Activated CD8-positive, alpha-beta memory T cell treated with anti-CD3 and anti-CD28 coated beads, Interleukin-2, amount 50 U/mL, for 1 hour (primary cell): ENCODE measurements around the gene DIP2C.
"Not testable (repeated sequence)": the region's sequence is repeated elsewhere in the genome, so short reads cannot be mapped to it uniquely, and the experiment has no call there.

Experiments used
- DNase-seq: peaks from one replicate; pipeline ENCODE4 v3.0.0-alpha.2; 2020; ENCODE audit errors: extremely low read depth

The DIP2C gene

DNA sequence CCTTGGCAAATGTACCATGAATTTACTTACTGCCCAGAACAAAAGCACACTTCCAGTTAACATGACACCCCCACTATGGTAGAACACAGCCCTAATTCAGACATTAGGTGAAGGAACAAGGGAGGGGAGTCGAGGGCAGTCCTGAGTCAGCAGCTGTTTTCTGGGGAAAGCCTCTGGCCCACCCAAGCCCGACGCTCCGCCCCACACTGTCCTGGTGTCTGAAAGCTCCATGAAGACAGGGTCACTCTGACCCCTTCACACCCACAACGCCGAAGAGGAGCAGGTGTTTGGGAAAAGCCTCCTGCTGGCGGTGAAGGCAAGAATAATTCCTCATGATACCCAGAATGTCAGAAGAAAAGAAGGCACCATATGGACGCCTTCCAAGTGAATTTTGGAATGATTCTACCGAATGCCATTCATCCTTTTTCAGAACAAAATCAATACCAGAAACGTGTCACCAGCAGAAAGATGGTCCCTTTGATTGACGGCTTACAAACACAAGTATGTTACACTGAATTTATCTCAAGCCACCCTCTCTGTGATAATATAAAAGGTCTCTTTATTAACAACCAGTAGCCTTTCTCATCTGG lies 172.1 kb downstream of the DIP2C start:
- no peak for DNase-seq

DNA sequence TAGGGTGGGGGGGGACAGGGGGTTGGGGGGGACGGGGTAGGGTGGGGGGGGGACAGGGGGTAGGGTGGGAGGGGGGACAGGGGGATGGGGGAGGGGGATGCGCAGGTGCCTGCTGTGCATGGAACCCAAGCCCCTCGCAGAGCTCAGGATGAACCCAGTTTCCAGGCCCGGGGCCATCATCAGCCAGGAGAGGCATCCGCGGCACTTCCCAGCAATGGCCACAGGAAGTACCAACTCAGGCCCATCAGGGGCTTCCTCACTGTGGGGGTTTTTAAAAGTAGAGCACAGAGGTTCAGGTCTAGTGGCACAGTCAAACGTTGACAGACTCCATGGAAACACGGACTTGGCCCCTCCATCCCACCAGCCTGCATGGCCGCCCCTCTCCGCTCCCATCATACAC lies 172.7 kb downstream of the DIP2C start:
- DNase-seq, result no peak

DNA sequence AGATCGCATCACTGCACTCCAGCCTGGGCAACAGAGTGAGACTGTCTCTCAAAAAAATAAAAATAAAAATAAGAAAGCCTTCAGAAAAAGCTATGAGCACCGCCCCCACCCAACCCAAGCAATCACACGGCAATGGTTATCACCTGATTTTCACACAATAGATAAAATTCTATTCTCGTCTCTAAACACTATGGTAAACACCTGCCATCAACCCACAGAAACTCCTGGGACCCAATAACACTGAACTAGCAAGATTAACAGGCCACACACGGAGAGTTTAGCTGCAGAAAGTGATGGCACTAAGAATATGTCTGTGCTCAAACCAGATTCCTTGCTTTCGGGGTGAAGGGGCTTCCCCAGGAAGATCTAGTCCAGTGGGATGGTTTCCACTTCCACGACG lies 173.8 kb downstream of the DIP2C start:
- no peak for DNase-seq

DNA sequence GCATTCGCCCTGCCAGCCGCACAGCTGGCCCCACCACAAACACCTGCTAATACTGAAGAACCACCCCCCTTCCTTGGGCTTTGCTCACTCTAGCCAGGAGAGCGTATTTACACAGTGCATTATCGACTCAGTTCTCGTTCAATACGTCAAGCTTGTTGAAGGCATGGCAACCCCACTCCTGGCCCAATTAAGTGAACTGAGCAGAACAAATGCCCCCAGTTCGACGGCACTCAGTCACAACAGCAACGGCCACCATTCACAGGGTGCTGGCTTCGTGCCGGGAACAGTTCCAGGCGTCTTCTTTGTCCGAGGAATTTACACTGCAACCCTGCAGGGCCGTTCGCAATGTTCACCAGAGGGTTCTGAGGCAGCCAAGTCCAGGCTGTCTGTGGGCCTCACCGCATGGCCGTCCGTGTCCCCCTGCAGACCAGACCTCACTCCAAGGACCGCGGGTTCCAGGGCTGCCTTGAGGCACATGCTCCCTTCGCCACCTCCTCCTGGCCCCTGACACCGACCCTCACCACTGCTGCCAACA lies 175.3 kb downstream of the DIP2C start:
- no peak for DNase-seq

DNA sequence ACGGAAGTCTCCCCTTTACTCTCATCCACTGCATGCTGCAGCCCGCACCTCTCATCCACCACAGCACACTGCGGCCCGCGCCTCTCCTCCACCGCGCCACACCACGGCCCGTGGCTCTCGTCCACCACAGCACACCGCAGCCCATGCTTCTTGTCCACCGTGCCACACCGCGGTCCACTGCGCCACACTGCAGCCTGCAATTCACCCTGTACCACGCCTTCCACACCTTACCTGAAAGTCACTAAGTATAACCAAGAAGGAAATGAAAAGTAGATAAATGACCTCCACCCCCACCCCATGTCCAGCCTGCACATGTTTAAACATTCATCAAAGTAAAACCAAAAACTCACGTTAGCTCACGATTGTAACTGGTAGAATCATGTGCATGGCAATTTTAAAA lies 176.1 kb downstream of the DIP2C start:
- no peak for DNase-seq

DNA sequence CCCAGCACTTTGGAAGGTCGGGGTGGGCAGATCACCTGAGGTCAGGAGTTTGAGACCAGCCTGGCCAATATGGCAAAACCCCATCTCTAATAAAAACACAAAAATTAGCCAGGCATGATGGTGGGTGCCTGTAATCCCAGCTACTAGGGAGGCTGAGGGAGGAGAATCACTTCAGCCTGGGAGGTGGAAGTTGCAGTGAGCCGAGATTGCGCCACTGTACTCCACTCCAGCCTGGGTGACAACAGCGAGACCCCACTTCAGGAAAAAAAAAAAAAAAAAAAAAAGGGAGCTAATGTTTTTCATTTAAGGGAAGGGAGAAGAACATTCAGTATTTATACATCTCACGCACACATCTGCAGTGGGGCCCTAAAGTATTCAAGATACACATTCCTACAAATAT lies 176.8 kb downstream of the DIP2C start:
- DNase-seq, result not testable (repeated sequence)

DNA sequence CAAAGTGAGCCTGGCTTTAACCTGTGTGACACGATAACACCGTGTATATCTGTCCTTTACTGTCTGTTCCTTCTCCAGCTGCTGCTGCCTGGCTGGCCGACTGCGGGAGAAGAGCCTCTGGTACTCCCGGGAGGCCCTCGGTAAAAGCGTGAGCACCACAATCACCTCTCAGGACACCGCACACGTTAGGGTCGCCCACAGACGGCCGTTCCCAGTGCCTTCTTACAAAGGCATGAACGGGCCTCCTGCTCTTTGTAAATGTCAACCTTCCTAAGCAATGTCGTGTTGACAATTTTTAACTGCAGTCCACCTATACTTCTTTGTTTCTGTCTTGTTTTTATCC lies 177.6 kb downstream of the DIP2C start:
- no peak for DNase-seq

DNA sequence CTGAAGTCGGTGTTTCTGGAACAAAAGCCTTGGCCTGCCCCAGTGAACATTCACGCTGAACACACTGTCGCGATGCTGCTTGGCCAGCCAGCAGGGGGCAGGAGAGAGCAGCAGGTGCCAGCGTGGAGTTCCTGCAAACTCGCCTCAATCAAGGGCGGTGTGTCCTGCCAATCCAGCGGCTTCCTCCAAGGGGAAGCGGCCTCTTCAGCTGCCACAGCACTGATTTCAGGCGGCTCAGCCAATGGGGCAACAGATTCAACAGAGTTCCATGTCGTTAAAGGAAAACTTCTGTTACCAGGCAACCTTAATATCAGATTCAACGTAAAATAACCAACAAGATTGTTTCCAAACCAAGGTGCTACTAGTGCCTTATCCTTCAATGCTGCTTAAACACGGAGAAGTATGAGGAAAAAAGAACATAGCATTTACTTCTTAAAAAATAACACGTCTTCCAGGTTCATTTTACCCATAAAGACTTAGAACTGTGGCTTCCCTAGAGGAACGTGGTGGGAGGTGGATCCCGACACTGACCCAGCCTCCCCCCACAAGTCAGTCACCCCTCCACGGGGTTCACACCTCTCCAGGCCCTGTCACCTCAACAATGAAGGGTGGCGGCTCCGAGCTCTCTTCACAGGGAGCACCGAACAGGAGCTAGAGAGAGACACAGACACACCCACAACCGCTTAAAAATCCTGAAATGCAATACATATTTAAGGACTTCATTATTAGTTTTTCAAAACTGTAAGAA lies 178.2 kb downstream of the DIP2C start:
- peak; percentile 29 for DNase-seq

DNA sequence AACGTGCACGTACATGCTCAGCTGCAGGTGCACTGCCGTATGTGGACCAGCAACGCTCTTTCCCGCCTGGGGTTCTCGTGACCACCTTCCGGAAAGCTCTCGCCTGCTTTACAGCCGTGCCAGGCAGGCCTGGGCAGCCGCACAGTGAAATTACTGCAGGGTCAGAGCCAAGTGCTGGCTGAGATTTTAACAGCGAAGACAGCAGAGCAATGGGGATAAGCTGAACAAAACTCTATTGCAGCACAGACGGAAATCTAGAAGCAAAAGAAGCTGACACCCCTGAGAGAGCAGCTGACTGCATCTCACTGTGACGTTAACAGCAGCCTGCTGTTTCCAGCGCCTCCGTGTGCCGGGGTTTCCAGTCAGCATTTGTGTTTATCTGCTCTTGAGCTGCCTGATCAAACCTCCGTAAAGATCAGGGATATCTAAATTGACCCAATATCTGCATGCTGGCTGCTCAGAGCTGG lies 179.0 kb downstream of the DIP2C start:
- no peak for DNase-seq

DNA sequence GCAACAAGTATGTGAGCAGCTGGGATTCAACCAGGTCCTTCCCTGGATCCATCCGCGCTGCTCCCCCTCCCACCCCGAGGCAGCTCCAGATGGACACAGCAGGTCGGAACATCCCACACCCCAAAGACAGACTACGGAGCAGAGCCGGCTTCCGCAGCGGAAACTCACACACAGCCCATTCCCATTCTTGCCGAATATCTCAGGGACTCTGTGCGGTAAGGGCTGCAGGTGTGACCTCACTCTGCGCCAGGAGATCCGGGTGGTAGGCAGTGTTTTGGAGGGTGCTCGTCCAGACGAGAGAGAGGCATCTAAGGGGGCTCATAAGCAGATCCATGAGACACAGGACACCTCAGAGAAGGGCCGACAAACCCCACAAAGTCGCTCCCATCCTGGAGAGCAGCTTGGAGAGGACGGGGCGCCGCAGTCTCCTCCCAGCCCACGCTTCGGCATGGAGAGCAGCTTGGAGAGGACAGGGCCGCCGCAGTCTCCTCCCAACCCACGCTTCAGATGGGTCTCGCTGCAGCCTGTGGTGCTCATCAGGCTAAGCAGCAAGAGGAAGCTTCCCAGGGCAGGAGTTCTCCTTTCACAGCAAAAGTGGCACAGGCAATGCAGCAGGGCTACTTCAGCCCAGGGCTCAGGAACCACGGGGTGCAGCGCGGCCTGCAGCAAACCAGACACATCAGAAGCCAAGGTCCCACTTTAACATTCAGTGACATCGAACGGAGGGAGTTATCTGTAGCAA lies 179.9 kb downstream of the DIP2C start:
- DNase-seq, result no peak

DNA sequence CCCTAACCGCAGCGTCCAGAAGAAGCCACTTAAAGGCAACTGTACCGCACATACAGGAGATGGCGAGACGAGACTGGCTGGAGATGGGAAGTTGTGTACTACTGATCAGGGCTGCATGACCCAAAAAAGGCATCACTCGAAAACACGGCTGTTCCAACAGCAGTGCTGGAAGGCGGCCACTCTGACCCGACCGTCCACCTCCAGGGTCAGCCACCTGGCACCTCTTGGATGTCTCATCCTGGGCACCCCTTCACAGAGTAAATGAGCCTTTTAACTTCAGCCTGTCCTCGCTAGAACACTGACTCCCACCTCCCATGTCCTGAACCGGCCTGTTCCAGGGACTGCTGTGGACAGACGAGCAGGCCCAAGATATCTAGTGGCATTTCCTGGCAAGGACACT lies 180.7 kb downstream of the DIP2C start:
- DNase-seq, result no peak

DNA sequence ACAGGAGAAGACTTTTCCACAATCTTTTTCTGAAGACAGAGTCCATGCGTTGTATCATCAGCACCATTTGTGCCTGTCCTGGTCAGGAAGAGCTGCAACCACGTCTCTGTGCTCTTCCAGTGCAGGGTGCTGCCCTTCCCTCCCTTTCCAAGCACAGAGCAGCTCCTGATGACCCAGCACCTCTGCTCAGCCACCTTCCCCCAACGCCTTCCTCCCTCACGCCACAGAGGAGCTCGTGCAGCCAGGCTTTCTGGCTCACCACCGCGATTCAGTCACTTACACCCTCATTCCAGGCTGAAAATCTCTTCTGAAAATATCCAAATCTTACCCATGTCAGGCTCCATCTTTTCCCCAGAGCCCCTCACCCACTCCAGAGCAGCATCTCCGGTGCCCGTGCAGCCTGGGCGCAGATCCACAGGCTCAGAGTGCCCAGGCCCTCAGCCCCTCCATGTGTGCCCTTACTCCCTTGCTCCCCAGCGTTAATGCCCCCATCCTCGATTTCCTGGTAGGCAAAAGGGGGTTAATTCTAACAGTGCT lies 181.5 kb downstream of the DIP2C start:
- DNase-seq, result no peak

DNA sequence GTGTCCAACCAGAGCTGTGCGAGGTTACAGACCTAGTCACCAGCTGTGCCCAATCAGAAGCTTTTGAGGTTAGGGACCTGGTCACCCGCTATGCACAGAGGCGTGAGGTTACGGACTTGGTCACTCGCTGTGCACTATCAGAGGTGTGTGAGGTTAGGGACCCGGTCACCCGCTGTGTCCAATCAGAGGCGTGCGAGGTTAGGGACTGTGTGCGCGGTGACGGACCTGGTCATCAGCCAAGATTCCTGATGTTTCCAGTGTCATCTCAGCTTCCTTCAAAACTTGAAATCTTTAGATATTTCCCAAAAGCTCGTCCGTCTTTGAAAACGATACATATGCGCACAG lies 182.1 kb downstream of the DIP2C start:
- no peak for DNase-seq

DNA sequence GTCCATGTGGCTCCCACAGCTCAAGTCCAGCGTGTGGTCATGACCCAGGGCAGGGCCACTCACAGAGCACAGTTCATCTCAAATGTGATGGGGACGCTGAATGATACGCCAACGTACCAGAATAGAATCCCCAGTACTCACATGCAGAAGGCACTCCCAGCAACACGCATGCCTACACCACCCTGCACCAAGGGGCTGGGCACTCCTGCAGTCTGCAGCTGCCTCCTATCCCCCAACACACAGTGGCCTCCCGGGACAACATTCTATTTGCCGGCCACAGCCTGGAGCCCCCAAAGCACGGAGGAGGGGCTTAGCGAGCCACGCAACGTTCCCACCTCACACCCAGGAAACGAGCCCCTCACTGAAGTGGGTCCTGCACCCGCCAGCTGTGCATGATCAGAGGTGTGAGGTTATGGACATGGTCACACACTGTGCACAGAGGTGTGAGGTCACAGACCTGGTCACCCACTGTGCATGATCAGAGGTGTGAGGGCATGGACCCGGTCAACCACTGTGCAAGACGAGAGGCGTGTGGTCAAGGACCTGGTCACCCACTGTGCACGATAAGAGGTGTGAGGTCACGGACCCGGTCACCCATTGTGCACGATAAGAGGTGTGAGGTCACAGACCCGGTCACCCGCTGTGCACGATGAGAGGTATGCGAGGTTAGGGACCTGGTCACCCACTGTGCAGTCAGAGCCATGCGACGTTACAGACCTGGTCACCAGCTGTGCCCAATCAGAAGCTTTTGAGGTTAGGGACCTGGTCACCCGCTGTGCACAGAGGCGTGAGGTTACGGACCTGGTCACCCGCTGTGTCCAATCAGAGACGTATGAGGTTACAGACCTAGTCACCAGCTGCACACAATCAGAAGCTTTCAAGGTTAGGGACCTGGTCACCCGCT lies 182.8 kb downstream of the DIP2C start:
- no peak for DNase-seq

DNA sequence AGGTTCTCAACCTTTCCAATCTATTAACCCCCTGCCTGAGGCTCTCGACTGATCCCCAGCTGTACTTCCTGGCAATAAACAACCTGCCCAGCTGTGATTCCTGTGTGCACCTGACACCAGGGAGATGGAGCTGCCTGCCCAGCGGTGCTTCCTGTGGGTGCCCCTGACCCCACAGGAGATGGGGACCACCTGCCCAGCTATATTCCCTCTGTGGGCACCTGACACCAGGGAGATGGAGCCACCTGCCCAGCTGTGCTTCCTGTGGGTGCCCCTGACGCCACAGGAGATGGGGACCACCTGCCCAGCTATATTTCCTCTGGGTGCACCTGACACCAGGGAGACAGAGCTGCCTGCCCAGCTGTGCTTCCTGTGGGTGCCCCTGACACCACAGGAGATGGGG lies 184.0 kb downstream of the DIP2C start:
- no peak for DNase-seq

DNA sequence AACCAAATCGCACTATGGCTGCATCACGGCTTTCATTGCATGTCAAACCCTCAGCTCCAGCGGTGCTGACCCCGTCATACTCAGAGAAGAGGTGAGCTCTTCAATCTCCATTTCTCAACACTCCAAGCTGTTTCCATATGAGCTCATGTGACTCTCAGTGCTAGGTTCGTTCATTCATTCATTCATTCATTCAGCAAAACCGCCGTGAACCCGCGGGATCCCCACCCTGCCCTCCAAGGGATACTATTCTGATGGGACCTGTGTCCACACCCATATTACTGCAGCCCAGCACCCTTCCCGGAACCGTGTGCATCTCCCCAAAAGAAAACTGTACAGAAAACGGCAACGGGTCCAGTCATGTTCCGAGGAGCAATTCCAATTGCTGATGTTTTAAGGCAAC lies 184.7 kb downstream of the DIP2C start:
- DNase-seq, result no peak

DNA sequence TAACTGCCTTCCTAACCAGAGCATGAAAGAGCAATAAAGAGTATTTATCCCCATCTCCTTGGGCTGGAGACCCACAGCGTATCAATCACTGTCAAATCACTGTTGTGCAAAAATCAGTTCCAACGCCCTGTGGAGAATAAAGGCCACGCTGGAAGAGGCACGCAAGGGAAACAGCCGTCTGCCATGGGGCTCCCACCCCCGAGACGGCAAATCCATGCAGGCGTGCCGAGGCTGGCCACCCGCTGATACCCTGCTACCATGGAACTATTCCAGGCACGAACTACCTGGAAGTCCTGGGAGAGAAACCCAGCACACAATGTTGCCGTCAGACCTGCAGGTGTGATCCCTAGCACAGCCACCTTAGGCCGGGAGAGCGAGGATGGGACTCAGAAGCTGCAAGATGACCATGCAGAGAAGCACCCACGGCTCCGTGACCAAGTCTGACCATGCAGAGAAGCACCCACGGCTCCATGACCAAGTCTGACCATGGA lies 185.3 kb downstream of the DIP2C start:
- no peak for DNase-seq

DNA sequence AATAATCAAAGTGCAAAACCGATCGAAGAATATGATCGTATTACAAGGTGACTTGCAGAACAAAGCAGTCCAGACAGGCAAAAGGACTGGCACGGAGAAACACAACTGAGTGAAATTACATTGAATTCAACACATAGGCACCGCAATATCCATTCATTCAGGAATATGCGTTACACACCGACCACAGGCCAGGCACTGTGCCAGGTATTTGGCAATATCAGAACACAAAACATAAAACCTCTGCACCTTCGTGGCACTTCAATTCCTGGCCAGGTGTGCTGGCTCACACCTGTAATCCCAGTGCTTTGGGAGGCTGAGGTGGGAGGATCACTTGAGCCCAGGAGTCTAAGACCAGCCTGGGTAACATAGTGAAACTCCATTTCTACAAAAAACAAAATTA lies 187.9 kb downstream of the DIP2C start:
- DNase-seq, result no peak

DNA sequence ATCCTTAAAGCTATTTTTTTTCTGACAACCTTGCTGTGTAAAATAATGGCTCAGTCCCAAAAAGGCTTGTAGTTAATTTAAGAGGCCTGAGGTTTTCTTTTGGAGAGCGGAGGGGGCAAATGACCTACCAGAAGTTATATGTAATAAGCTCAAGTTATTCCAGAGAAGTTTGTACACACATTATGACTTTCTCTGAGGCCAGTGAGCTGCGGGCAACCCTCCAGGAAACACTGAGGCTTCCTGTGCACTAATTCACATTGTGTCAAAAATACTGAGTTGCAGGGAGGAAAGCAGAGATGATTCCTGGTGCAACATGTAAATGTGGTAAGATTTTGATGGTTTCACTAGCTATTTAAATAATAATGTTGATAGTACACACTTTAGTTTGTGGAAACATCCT lies 188.6 kb downstream of the DIP2C start:
- no peak for DNase-seq

DNA sequence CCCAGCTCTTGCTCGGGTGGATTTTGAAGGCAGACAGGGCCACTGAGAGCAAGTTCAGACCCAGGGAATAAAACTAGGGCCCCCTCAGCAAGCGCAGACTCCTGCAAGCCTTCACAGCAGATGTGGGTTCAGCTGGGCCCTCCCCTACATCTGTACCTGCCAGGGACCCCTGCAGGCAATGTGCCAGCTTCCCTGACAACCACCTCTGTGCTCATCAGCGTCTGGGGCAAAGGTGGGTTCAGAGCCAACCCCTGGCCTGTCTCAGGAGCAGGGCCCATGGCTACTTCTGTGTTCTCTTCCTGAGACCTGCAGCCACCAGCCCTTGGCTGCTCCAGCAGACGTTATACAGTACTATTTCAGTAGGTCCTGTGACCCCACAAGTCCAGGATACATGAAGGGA lies 189.5 kb downstream of the DIP2C start:
- DNase-seq, result no peak

DNA sequence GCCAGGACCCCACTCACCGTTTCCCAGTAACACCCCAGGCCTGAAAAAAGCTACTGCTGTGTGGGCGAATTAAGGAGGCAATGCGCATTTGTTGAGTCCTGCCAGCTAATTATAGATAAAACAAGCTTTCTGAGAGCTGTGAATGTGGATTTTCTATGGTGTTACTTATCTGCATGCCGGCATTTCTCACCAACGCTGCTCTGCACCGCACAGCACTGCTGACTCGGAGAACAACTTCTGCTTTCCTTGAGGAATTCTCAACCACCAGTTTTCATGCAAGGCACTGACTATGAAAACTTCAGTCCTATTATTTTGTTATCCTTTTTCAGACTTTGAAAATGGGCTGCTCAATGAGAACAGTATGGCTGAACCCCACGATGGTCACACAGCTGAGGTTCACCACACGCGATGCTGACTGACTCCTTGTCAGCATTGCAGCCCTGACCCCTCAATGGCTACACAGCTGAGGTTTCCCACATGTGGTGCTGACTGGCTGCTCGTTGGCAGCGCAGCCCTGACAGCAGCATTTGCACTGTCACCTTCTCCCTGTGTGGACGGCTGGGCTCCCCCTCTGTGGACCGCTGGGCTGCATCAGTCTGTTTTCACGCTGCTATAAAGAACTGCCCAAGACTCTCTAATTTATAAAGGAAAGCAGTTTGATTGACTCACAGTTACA lies 190.6 kb downstream of the DIP2C start:
- no peak for DNase-seq
